Stimulated activated naive B cell treated with anti-CD40 and anti-IgM and Interleukin-4, amounts not matched to agents 10 μg/mL and 1 μg/mL and 100 μg/mL, for 72 hours (primary cell): ENCODE results near the gene IL1R1.
A peak's percentile ranks its signal among the peaks of the same experiment; 100 is the strongest.

Experiments used
- ATAC-seq, 2 donors: fragments of 150-1000 bp; cut with Tn5 transposase; replicated peaks; 2 replicates each; pipeline ENCODE4 v1.10.0; 2021; ENCODE audit warnings: moderate library complexity in 1 of 2
- DNase-seq: peaks from one replicate; pipeline ENCODE4 v3.0.0; 2021
- H3K27ac Mint-ChIP-seq: one replicate; pipeline ENCODE4 v1.8.0; 2022; ENCODE audit warnings: mild to moderate bottlenecking, mixed read lengths
- H3K27me3 Mint-ChIP-seq, 2 donors: one replicate each; pipeline ENCODE4 v1.8.0; 2022; ENCODE audit warnings: mixed read lengths in 2 of 2
- H3K36me3 Mint-ChIP-seq, 2 donors: one replicate each; pipeline ENCODE4 v1.8.0; 2022; ENCODE audit warnings: mixed read lengths in 2 of 2, mild to moderate bottlenecking in 1 of 2
- H3K4me1 Mint-ChIP-seq, 2 donors: one replicate each; pipeline ENCODE4 v1.8.0; 2022; ENCODE audit warnings: mixed read lengths in 2 of 2, mild to moderate bottlenecking in 1 of 2
- H3K4me3 Mint-ChIP-seq, 2 donors: one replicate each; pipeline ENCODE4 v1.8.0; 2022; ENCODE audit warnings: mild to moderate bottlenecking in 2 of 2, mixed read lengths in 2 of 2, moderate library complexity in 1 of 2
- H3K9me3 Mint-ChIP-seq, 2 donors: one replicate each; pipeline ENCODE4 v1.8.0; 2022; ENCODE audit warnings: mixed read lengths in 2 of 2, mild to moderate bottlenecking in 1 of 2

IL1R1 gene

GRCh38 chr2:102200539-102200938, 58.0 kb downstream of the IL1R1 start:
- no peak overlapping the region for H3K4me3 Mint-ChIP-seq
- ATAC-seq (no peak), DNase-seq (no peak)
- no peaks in the 10 kb centered on the region for H3K36me3 Mint-ChIP-seq
- H3K4me1 Mint-ChIP-seq, result no peaks in the 10 kb centered on the region
- H3K27ac Mint-ChIP-seq, result no peak overlapping the region
- H3K9me3 Mint-ChIP-seq, result peaks cover 3 to 11% of the 10 kb centered on the region in 2 donors
- H3K27me3 Mint-ChIP-seq, result peaks cover 25 to 38% of the 10 kb centered on the region in 2 donors

GRCh38 chr2:102204638-102205037, 62.1 kb downstream of the IL1R1 start:
- Mint-ChIP-seq H3K27me3 (peaks cover 11 to 23% of the 10 kb centered on the region in 2 donors), H3K9me3 (peaks cover 3 to 17% of the 10 kb centered on the region in 2 donors), H3K4me1 (no peaks in the 10 kb centered on the region), H3K4me3 (no peak overlapping the region), H3K36me3 (no peaks in the 10 kb centered on the region), H3K27ac (no peak overlapping the region)
- no peak for DNase-seq
- no peak for ATAC-seq

GRCh38 chr2:102206666-102207341, 64.3 kb downstream of the IL1R1 start:
- ATAC-seq, result no peak
- DNase-seq, result no peak
- H3K4me3 Mint-ChIP-seq, result no peak overlapping the region
- H3K27me3 Mint-ChIP-seq, result peaks cover 7 to 16% of the 10 kb centered on the region in 2 donors
- H3K36me3 Mint-ChIP-seq, result no peaks in the 10 kb centered on the region
- H3K9me3 Mint-ChIP-seq, result peaks cover 3 to 17% of the 10 kb centered on the region in 2 donors
- H3K27ac Mint-ChIP-seq, result no peak overlapping the region
- no peaks in the 10 kb centered on the region for H3K4me1 Mint-ChIP-seq

- no peak overlapping the region for H3K27ac Mint-ChIP-seq
- no peak for DNase-seq
- no peak for ATAC-seq
- peaks cover 7 to 16% of the 10 kb centered on the region in 2 donors for H3K27me3 Mint-ChIP-seq
- peaks cover 3 to 17% of the 10 kb centered on the region in 2 donors for H3K9me3 Mint-ChIP-seq
- H3K36me3 Mint-ChIP-seq, result no peaks in the 10 kb centered on the region
- H3K4me1 Mint-ChIP-seq, result no peaks in the 10 kb centered on the region
- H3K4me3 Mint-ChIP-seq, result no peak overlapping the region
Measured at GRCh38 chr2:102208774-102209173, 66.2 kb downstream of the IL1R1 start.

- Mint-ChIP-seq H3K4me1 (no peaks in the 10 kb centered on the region), H3K9me3 (peaks cover 3 to 16% of the 10 kb centered on the region in 2 donors), H3K27me3 (peaks cover 7 to 16% of the 10 kb centered on the region in 2 donors), H3K36me3 (no peaks in the 10 kb centered on the region), H3K4me3 (no peak overlapping the region), H3K27ac (no peak overlapping the region)
- DNase-seq (no peak), ATAC-seq (no peak)
Measured at GRCh38 chr2:102209474-102209873, 66.9 kb downstream of the IL1R1 start.

- Mint-ChIP-seq H3K4me3 (no peak overlapping the region), H3K36me3 (no peaks in the 10 kb centered on the region), H3K9me3 (peaks cover 21% of the 10 kb centered on the region in 2 donors), H3K27me3 (peaks cover 0 to 12% of the 10 kb centered on the region in 2 donors), H3K4me1 (no peaks in the 10 kb centered on the region), H3K27ac (no peak overlapping the region)
- DNase-seq (no peak), ATAC-seq (no peak)
Measured at GRCh38 chr2:102217032-102217431, 74.5 kb downstream of the IL1R1 start.

- Mint-ChIP-seq H3K4me3 (no peak overlapping the region), H3K36me3 (no peaks in the 10 kb centered on the region), H3K9me3 (peaks cover 0 to 4% of the 10 kb centered on the region in 2 donors), H3K4me1 (peaks cover 18 to 52% of the 10 kb centered on the region in 2 donors), H3K27me3 (peaks cover 0 to 16% of the 10 kb centered on the region in 2 donors), H3K27ac (no peak overlapping the region)
- DNase-seq, result no peak
- ATAC-seq, result no peak
Measured at GRCh38 chr2:102224824-102225739, 82.5 kb downstream of the IL1R1 start.

- peaks cover 0 to 4% of the 10 kb centered on the region in 2 donors for H3K9me3 Mint-ChIP-seq
- H3K36me3 Mint-ChIP-seq, result no peaks in the 10 kb centered on the region
- no peak for ATAC-seq
- no peak overlapping the region for H3K4me3 Mint-ChIP-seq
- H3K4me1 Mint-ChIP-seq, result peaks cover 18 to 57% of the 10 kb centered on the region in 2 donors
- DNase-seq, result no peak
- peaks cover 0 to 13% of the 10 kb centered on the region in 2 donors for H3K27me3 Mint-ChIP-seq
- peak overlapping the region; percentile 9 for H3K27ac Mint-ChIP-seq
Measured at GRCh38 chr2:102226171-102226570, 83.6 kb downstream of the IL1R1 start.

- no peak for ATAC-seq
- H3K36me3 Mint-ChIP-seq, result no peaks in the 10 kb centered on the region
- no peak for DNase-seq
- H3K27ac Mint-ChIP-seq, result peak overlapping the region; percentile 9
- no peak overlapping the region for H3K4me3 Mint-ChIP-seq
- peaks cover 0 to 10% of the 10 kb centered on the region in 2 donors for H3K27me3 Mint-ChIP-seq
- peaks cover 0 to 4% of the 10 kb centered on the region in 2 donors for H3K9me3 Mint-ChIP-seq
- H3K4me1 Mint-ChIP-seq, result peaks cover 18 to 58% of the 10 kb centered on the region in 2 donors
Measured at GRCh38 chr2:102226612-102227391, 84.3 kb downstream of the IL1R1 start.

- Mint-ChIP-seq H3K27ac (peak overlapping the region; percentile 48), H3K4me3 (no peak overlapping the region), H3K9me3 (peaks cover 0 to 4% of the 10 kb centered on the region in 2 donors), H3K36me3 (no peaks in the 10 kb centered on the region), H3K27me3 (peaks cover 6 to 8% of the 10 kb centered on the region in 2 donors), H3K4me1 (peaks cover 17 to 60% of the 10 kb centered on the region in 2 donors)
- DNase-seq (no peak), ATAC-seq (no peak)
Measured at GRCh38 chr2:102229141-102229769, 86.7 kb downstream of the IL1R1 start.
